Measurements from ENCODE around the gene CDCP1.
"Not testable (repeated sequence)": the region's sequence is repeated elsewhere in the genome, so short reads cannot be mapped to it uniquely, and the experiment has no call there.

Gene CDCP1

GRCh38 chr3:45084361-45084760, 61.8 kb downstream of the CDCP1 start:
- DNase-seq (ENCODE audit: low read depth in 2 of 2): no peak

- no peak for DNase-seq (ENCODE audit: low read depth in 2 of 2)
These were observed 63.2 kb downstream of the CDCP1 start for GRCh38 chr3:45083023-45083422.

GRCh38 chr3:45082142-45082538, 64.0 kb downstream of the CDCP1 start:
- no peak for DNase-seq (ENCODE audit: low read depth in 2 of 2)

- no peak for DNase-seq (ENCODE audit: low read depth in 2 of 2)
These were observed 64.6 kb downstream of the CDCP1 start for GRCh38 chr3:45081506-45082141.

DNA sequence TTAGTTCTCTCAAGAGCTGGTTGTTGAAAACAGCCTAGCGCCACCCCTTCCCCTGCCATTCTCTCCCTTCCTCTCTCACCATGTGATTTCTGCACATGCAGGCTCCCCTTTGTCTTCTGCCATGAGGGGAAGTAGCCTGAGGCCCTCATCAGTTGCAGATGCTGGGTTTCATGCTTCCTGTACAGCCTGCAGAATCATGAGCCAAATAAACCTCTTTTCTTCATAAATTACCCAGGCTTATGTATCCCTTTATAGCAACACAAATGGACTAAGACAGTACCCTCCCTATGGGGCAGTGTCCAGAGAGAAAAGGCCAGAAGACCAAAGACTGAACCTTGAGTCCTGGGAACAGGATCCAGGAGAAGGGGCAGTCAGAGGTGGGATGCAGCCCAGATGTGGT, 65.4 kb downstream of the CDCP1 start:
- no peak for DNase-seq (ENCODE audit: low read depth in 2 of 2)

DNA sequence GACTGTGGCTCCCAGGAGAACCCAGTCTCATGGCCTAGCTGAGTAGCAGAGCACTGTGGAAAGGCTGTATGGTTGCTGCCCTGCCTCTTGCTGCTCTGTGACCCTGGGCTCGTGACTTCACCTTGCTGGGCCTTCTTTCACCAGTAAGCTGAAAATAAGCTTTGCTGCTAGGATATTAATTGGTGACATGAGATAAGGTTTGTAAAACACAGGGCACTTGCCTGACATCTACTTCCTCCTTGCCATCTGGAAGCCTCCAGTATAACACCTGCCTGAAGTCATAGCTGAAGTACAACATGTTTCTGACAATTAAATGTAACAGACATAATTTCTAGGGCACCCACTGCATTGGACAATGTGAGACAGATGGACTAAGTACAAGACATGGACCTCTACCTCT, 66.5 kb downstream of the CDCP1 start:
- DNase-seq (ENCODE audit: low read depth in 2 of 2): no peak

GRCh38 chr3:45078910-45079522, 67.2 kb downstream of the CDCP1 start:
- DNase-seq (ENCODE audit: low read depth in 2 of 2): no peak

DNA sequence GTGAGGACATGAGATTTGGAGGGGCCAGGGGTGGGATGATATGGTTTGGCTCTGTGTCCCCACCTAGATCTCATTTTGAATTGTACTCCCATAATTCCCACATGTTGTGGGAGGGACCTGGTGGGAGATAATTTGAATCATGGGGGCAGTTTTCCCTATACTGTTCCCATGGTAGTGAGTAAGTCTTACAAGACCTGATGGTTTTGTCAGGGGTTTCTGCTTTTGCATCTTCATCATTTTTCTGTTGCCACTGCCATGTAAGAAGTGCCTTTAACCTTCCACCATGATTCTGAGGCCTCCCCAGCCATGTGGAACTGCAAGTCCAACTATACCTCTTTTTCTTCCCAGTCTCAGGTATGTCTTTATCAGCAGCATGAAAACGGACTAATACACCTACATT, 67.9 kb downstream of the CDCP1 start:
- DNase-seq (ENCODE audit: low read depth in 2 of 2): not testable (repeated sequence)

- no peak for DNase-seq (ENCODE audit: low read depth in 2 of 2)
These were observed 70.2 kb downstream of the CDCP1 start for GRCh38 chr3:45075821-45076625.

GRCh38 chr3:45071075-45071474, 75.1 kb downstream of the CDCP1 start:
- no peak for DNase-seq (ENCODE audit: low read depth in 2 of 2)

GRCh38 chr3:45067941-45068340, 78.2 kb downstream of the CDCP1 start:
- no peak for DNase-seq (ENCODE audit: low read depth in 2 of 2)

- no peak for DNase-seq (ENCODE audit: low read depth in 2 of 2)
These were observed 78.7 kb downstream of the CDCP1 start for GRCh38 chr3:45067486-45067885.

GRCh38 chr3:45066109-45066801, 79.9 kb downstream of the CDCP1 start:
- no peak for DNase-seq (ENCODE audit: low read depth in 2 of 2)

DNA sequence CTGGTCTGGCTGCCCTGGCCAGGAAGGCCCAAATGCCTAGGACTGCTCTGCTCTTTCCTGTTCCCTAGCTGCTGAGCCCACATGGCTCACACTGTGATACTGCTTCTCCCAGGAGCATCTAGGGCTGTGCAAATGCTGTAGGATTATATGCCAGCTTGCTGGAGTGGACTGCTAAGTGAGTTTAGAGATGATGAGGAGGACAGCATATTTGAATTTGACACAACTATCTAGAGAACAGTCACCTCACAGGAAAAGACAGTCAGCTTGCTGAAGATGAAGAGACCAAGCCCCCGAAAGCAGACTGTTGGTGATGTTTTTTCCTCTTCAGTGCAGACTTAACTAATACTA, 80.8 kb downstream of the CDCP1 start:
- DNase-seq (ENCODE audit: low read depth in 2 of 2): no peak

DNA sequence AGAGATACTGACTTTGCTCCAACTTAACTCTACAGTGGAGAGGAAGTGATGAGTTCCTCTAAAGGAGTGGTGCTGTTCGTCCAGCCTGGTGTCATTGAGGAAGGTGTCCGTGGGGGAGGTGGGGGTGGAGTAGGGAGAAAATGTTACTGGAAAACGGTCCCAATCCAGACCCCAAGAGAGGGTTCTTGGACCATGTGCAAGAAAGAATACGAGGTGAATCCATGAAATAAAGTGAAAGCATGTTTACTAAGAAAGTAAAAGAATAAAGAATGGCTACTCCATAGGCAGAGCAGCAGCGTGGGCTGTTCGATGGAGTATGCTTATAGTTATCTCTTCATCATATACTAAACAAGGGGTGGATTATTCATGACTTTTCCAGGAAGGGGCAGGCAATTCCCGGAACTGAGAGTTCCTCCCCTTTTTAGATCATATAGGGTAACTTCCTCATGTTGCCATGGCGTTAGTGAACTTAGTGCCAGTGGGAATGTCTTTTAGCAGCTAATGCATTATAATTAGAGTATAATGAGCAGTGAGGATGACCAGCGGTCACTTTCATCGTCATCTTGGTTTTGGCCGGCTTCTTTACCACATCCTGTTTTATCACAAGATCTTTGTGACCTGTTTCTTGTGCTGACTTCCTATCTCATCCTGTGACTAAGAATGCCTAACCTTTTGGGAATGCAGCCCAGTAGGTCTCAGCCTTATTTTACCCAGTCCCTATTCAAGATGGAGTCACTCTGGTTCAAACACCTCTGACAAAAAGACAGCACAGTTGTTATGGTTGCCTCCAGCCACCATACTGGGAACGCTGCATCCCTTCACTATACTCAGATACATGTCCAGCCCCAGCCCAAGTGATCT, 81.4 kb downstream of the CDCP1 start:
- DNase-seq (ENCODE audit: low read depth in 2 of 2): peak in 1 of 2 donors; percentile 52

DNA sequence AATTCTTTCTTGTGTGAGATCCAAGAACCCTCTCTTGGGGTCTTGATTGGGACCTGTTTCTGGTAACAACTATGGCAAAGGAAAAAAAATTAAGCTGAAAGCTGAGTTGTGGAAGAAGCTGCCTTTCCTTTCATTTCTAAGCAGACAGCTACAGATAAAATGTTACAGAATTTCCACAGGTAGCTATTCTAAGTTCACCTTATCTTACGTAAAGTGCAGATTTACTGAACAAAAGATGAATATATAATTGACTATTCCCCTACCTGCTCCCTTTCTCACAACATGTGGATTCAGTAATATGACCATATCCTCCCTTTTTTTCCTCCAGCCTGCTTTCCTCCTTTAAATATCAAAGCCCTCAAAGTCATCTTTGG, 83.5 kb downstream of the CDCP1 start:
- no peak for DNase-seq (ENCODE audit: low read depth in 2 of 2)

DNA sequence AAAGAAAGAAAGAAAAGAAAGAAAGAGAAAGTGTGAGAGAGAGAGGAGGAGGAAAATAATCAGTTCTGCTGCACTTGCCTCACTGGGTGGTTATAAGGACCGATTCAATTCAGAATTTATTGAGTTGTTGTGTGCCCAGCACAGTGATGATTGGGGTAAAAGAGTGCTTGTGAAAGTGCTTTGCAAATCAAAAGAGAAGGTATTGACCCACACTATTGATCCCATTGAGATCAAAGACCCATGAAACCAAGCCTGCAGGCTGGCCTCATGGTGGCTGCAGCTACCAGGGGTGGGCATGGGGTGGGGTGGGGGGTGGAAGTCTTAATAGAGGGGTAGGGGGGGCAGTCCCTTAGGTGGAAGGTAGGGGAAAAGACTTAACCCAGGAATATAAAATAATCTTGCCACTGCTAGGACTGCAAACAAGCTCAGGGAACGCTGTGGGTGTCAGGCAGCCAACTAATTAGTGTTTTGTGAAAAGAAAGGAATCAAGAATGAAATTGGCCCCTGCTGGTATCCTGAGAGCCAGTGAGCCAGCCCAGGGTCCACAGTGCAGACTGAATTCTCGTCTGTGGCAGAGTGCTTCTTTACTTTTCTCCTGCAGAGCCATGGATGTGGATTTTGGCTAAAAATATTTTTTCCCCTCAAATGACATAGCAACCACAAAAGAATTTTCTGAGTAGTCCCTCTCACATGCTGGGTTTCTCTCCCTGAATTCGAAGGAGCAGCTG, 85.8 kb downstream of the CDCP1 start:
- no peak for DNase-seq (ENCODE audit: low read depth in 2 of 2)

DNA sequence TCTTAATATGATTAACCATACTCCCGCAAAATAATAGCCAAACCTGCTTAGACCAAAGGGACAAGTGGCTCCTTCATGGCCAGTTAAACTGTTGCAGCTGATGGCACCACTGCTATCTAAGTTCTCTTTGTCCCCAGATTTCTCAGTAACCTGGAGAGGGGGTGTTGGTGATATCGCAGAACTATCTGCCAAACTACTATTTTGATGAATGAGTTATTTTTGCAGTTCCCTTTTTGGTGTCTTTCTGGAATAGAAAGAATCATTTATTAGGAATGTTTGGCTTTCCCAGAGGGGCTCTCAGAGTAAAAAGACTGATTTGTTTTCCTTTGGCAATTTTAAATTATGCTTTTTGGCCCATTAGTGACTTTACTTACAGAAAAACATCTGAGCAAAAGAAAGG, 87.0 kb downstream of the CDCP1 start:
- no peak for DNase-seq (ENCODE audit: low read depth in 2 of 2)

GRCh38 chr3:45057557-45057956, 88.6 kb downstream of the CDCP1 start:
- DNase-seq (ENCODE audit: low read depth in 2 of 2): peak in 1 of 2 donors; percentile 6

GRCh38 chr3:45056608-45057301, 89.4 kb downstream of the CDCP1 start:
- no peak for DNase-seq (ENCODE audit: low read depth in 2 of 2)

Data from activated CD8-positive, alpha-beta memory T cell treated with anti-CD3 and anti-CD28 coated beads for 4 hours (primary cell).